GM21447 (cell line): ENCODE data around the gene PCDHAC2.

Experiments used
- ATAC-seq: cut with Tn5 transposase; IDR thresholded peaks from one replicate; pipeline ENCODE4 v1.9.1; 2021; ENCODE audit not compliant: unreplicated experiment

Gene PCDHAC2

DNA sequence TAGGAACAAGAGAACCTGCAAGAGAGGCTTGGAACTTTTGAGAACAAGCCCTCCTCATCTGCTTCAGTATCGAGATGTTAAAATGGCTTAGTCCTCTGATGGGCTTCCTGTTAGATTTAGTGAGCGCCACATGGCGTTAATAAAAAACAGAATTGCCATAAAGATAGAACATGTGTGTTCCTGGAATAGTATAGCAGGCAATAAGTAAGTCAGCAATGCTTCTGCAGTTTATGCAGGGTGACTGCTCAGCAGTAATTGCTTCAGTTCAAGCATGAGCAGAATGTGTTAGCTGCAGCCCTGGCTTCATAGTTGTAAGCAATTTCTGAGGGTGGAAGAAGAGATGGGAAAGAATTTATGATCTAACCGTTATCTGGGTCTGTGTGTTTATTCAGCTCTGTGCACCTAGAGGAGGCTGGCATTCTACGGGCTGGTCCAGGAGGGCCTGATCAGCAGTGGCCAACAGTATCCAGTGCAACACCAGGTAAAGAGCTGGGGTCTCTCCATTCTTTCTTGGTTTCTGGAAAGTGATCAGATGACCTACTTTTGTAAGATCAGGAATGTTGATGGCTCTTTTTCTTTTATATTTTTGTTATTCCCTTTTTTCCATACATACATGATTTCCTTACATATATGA lies 15.9 kb downstream of the PCDHAC2 start:
- ATAC-seq: no peak

DNA sequence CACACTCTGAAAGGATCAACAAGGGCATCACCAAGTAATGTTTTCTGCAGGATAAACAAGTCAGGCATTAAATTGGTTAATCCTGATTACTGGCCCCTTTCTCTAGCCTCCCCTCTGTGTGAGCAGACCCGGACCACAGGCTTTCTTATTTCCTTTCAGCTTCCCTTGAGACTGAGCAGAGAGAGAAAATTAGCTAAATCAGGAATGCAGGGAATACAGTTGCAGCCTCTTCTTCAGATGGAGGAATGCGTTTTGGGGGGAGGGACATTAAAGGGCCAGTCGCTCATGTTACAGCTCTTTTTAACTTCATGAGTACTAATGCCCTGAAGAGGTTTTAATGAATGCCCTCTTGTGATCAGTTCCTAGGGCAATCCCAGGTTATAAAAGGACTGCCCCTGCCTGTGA lies 19.8 kb downstream of the PCDHAC2 start:
- ATAC-seq: no peak

DNA sequence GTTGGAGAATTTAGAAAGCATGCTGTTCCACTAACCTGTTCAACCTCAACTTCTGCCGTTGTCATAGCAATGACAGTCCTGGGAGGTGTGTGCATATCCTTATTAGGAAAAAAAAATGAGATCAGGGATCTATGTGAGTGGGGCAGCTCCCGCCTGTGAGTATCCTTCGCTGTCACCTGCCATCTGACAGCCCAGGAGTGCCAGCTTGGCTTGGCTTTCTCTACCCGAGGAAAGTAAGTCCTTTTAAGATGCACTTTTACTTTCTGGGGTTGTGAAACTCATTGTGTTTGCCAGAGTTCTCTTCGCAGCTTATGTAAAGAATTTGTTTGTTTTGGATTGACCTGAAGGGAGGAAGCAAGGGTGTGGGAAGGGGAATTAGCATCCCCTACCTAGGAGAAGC lies 21.8 kb downstream of the PCDHAC2 start:
- no peak for ATAC-seq

DNA sequence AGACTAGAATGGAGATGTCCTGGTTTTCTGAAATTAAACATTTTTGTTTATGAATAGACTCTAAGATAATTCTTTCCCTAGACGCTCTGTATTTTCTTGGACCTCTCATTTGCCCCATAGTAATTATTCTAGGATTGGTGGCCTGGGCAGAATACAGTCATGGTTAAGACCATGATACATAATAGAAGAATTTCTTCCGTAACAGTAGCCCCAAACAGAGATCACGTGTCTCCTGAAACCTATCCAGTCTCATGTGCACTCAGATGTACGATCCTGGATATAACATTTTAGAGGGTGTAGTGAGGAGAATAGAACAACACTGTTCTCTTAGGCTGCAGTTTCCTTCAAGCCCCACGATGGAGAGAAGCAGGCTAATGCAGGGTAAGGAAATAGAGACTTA lies 22.3 kb downstream of the PCDHAC2 start:
- ATAC-seq: no peak

DNA sequence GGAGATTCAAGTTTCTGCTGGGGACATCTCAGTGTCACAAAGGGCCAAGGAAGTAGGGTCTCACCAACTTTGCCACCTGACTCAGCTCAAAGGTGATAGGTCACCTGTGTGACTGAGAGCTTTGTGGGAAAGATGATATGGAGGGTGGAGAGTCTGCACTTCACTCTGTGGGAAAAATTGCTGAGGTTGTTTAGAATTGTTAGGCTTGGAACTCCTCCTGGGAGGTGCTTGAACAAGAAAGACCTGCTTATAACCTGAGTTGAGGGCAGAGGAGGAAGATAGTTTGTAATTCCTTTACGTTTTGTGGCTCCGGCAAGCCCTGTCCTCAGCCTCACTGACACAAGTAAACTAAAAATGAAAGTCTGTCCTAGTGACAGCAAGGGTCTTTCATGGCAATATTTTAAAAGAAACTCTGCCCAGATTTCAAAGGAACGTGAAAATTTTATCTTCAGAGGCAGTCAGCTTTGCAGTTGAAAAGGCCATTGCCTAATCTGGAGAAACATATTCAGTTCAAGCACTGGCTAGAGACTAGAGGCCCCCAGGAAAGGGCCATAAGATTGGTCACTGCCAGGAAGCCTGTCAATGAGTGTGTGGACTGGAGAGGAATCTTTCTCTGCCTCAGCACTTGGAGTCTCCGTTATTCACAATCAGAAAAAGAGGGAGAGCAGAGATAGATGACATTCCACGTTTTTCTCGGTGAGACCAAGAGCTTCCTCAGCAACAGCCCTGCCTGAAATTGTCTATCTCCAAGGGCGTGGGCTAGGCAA lies 23.2 kb downstream of the PCDHAC2 start:
- no peak for ATAC-seq

DNA sequence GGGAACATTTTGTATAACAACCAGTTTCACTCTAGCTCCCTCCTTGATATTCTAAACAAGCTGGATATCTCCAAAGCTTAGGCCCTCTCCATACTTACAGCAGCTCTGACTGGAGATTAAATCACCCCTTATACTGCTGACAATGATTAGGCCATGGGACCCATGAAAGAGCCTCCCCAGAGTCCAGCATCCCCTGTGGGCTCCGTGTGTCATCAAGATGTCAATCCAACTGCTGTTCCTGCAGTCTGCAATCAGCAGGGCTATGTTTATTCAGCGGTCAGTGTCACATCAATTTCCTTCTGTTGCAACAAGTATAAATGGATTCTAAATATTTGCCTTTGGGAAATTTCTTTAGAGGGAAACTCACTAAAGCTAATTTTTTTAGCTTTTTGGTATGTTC lies 26.6 kb downstream of the PCDHAC2 start:
- no peak for ATAC-seq

DNA sequence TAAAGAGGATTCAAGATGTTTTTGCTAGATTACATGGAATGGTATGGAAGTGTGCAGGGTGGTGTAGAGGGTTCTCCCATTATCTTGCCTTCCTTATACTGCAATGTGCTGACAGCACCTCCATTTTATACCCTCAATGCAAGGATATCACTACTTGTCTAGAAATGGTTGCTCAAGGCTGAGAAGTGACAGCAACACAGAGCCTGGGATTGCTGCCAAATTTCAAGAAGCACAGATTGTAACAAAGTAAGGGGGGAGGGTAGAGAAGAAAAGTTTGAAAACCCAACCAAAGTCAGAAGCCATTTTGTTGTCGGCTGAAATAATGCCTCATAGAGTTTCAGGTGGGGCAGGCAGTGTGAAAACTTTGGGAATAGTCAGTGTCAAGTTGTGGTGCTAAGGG lies 29.8 kb downstream of the PCDHAC2 start:
- no peak for ATAC-seq

DNA sequence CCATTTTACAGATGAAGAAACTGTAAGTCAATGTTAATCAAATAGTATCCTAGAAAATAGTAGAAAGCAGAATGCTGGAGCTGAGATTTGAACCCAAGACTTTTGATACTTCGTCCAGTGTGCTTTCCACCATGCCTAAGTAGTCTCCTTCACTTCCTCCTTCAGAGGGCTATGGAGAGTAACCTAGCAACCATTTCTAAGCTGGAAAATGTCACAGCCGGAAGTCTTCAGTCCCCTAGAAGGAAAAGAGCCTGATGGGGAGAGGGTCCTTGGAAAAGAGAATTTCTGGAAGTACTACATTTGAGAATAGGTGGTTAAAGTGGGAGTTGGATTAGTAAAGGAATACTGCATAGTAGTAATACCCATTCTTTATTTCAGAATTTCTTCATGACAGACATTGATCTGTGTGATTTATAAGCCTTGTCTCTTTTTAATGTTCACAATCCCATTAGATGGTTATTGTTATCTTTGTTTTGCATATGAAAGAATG lies 32.7 kb downstream of the PCDHAC2 start:
- ATAC-seq: no peak

DNA sequence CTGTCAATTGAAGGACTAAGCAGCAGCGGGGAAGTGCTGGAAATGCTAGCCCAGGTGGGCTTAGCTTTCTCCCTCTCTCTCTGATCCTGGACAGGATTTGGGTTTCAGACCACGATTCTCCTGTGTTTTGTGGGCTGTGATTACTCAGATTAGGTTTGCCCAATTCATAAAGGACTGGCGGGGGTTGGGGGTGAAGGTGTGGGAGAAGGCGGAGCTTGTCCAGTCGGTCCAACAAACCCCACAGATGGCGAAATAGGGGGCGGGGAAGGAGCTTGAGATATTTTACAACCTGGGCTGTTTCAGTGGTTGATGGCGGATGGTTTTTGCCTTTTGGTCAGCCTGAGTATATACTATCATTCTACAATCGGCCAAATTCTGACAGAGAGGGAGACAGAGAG lies 35.2 kb downstream of the PCDHAC2 start:
- ATAC-seq: no peak

DNA sequence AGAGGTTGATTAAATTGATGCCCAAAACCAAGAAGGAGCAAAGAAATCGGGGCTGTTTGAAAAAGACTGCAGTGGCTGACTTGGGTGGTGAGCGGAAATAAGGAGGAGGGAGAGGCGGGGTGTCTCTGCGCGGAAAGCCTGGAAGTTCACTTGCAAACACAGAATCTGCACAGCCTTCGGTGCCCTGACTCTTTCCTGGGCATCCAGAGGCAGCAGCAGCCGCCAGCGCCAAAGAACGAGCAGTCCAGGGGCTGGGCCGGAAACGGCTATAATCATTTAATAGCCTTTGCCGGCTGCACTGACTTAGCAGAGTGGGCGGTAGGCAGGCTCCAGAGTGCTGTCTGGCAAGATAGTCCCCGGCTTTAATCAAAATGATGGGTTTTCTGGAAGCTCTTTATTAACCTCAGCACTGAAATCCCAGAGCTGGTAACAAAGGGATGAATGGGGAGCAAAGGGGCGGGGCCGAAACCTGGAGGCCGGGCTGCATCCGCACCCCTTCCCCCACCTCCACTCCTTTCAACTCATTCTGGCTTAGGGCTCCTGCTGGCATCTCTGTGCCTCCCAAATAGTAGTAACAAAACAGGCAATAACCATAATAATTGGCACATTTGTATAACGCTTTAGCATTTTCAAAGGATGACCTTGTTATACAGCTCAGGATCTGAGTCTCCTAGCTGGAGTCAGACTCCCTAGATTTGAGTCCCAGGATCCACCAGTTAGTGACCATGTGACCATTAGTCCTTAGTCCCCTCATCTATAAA lies 35.7 kb downstream of the PCDHAC2 start:
- no peak for ATAC-seq

DNA sequence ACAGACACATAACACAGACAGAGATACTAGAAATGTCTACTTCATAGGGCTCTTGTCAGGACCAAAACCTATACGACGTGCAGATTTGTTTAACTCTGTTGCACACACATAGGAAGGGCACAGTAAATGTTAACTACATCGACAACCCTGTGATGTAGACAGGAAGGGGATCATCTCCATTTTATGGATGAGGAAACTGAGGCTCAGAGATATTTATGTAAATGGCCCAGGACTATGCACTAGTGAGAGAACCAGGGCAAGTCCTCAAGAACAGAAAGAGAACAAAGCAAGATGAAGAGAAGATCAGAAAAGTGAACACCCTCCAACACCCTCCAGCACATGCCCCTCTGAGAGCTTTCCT lies 36.3 kb downstream of the PCDHAC2 start:
- ATAC-seq: no peak

DNA sequence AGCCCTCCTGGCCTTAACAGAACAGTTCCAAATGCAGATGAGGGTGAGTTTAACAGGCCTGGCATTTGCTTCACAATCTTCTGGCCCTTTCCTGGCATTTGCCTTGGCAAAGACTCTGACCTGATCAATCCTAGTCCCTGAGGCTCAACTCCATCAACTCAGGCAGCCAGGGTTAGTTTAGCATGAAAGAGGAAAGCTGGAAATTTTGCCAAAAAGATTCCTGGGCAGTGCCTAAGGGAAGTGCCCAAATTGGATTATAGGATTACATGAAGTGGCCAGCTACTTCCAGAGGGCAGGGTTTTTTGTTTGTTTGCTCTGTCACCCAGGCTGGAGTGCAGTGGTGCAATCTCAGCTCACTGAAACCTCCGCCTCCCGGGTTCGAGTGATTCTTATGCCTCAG lies 36.8 kb downstream of the PCDHAC2 start:
- ATAC-seq: no peak

DNA sequence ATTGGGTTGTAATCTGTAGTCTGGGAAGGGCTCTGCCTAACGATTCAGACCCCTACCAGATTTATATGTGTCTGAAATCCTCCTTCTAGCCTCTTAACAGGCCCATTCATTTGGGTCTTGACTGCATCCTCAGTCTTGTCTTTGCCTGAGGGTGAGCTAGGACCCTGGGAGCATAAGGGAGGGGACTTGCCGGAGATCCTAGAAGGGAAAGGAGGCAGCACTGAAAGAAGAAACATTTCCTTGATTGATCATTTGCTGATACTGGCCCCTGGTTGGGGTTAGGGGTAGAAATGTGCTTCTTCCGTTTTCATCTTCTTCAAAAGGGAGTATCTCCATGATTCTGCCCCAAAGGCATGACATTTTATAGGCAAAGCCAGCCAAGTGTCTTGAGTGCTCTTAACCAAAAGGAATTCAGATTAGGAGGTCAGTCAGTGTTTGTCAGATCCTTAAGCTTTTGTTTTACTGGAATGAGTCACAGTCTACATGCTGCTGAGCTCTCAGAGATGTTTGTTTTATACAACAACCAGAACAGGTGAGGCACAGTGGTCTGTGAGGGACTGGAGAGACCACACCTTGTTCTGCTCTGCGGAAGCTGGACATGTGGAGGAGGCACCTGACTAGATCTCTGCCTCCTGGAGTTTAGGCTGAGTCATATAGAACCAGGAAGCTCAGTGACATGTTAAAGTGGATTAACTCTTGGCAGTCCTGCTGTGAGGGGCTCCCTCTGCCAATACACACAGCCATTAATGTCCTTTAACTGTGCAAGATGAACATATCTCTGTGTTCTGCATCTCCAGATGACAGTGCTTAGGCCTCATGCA lies 37.7 kb downstream of the PCDHAC2 start:
- no peak for ATAC-seq

DNA sequence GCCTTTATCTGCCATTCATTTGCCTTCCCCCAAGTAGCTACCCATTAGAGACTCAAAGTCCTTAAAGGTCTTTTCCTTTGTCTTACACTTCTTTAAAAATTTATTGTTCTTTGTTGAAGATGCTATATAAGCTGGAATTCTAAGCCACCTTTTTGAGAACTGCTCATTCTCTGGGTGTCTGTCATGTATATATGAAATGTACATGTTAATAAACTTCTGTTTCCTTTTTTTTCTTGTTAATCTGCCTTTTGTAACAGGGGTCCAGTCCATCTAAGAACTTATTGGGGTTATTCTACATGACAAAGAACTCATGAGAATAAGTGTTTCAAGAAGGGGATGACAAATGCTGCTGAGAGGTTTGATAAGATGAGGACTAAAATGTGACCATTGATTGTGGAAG lies 41.5 kb downstream of the PCDHAC2 start:
- ATAC-seq: no peak

DNA sequence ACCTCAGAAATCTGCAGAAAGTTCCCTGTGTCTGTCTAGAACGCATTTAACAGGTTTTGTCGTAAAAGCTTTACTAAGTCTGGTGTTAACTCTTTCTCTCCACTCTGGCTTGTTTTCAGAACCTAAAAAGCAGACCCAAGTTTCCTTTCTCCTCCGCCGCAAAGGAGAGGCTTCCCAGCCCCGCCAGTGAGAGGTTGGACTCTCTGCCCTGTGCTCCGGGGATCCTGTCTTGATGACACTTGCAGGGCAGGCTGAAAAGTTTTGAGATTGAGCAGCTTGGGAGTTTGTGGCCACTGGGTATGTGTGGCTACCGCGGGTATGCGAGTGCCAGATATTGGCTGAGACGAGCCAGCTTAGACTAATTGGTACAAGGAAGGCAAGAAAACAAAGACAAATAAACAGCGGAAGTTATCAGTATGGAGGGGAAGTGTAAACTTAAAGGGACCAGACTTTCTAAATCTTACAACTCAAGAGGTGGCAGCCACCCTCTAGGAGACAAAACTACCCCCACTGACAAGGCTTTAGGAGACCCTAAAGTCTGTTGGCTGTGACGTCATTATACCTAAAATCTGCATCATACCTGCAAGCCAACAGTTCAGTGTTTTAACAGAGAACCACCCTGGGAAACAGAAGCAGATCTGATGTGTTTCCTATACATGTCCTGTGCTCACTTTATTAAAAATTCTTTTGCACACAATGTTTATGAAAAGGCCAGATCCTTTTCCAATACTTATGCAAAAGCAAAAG lies 43.9 kb downstream of the PCDHAC2 start:
- ATAC-seq: no peak

DNA sequence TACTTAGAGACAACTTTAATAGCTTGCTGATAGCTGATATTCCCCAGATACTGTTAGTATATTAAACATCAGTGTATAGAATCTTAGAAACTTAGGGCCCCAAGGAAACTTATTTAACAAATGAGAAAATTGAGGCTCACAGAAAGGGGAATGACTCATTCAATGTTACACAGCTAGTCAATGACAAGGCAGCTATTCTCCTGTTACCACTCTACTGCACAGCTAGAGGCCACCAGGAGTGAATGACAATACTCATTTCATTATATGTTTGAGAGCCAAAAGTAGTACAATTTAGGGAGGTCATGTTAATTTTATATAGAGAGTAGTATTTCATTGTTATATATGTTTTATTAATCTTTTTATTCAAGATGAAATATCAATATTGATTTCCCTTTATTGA lies 51.7 kb downstream of the PCDHAC2 start:
- no peak for ATAC-seq
